Activated CD4-positive, alpha-beta T cell treated with anti-CD3 and anti-CD28 coated beads for 1 hour (primary cell): ENCODE measurements around the gene TMX4.
"Not testable (repeated sequence)": the region's sequence is repeated elsewhere in the genome, so short reads cannot be mapped to it uniquely, and the experiment has no call there.

Source experiments
- DNase-seq: peaks from one replicate; pipeline ENCODE4 v3.0.0-alpha.2; 2020

The TMX4 gene

GRCh38 chr20:7966176-7966575 lies 53.4 kb downstream of the TMX4 start:
- no peak for DNase-seq

DNA sequence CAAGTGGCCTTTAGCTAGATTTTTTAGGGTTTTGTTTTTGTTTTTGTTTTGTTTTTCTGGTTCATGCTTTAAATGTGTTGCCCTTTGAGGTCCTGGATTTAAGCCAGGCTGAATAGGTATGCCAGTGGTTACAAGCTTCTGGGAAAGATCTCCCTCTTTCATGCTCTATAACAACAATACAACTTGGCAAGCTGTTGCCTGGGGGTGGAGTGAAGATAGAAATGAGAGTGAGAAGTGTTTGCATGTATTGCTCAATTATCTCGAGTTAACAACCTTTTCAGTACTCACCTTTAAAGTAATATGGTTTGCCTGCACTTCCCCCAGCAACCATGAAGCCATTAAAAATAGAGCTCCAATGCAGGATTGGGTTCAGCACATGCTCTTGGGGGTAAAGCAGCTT lies 60.1 kb downstream of the TMX4 start:
- no peak for DNase-seq

DNA sequence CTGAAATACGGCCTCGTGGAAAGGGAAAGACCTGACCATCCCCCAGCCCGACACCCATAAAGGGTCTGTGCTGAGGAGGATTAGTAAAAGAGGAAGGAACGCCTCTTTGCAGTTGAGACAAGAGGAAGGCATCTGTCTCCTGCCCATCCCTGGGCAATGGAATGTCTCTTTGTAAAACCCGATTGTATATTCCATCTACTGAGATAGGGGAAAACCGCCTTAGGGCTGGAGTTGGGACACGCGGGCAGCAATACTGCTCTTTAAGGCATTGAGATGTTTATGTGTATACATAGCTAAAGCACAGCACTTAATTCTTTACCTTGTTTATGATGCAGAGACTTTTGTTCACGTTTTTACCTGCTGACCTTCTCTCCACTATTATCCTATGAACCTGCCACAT lies 63.0 kb downstream of the TMX4 start:
- not testable (repeated sequence) for DNase-seq

- DNase-seq: no peak
These were observed 69.2 kb downstream of the TMX4 start for GRCh38 chr20:7950387-7950786.

GRCh38 chr20:7943891-7944290 lies 75.7 kb downstream of the TMX4 start:
- DNase-seq: no peak

DNA sequence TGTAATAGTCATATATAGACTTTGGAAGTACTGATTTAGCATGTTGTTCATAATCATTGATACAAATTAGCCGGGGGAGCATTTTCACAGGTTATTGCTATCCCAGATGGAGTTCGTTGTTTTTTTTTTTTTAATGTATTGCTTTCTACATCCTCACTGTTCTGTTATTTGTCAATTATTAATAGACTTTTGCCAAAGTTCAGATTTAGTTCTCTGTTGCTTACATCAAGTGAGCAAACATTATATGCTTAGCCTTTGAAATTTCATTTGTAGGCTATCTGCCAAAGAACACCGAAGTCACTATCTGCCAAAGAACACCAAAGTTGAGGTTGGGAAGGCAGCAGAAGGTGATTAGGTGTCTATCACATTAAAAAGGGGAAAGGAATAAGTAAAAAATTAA lies 79.2 kb downstream of the TMX4 start, which contains the start of gene HAO1:
TSS of gene HAO1 (minus strand) at position 118 of the 400 bp plus-strand sequence. CDS start at position 82, 36 bp downstream.
- no peak for DNase-seq

- DNase-seq: no peak
These were observed 79.9 kb downstream of the TMX4 start for GRCh38 chr20:7939663-7940062.

DNA sequence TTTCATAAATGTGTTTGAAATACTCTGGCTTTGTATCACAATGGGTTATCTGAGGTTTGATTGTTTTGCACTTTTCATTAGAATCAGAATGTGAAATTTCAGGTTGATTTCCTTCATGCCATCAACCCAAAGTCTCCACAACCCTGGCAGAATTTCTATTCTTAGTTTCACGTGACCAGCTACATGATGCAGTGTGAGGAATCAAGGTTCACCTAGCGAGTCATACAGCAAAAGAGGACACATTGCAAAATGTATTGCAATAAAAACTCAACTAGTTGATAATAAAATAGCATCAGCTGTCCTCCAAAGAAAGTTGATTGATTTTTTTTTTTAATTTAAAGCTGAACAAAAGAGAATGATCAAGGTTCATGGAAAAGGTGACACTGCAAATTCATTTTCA lies 81.5 kb downstream of the TMX4 start:
- no peak for DNase-seq

DNA sequence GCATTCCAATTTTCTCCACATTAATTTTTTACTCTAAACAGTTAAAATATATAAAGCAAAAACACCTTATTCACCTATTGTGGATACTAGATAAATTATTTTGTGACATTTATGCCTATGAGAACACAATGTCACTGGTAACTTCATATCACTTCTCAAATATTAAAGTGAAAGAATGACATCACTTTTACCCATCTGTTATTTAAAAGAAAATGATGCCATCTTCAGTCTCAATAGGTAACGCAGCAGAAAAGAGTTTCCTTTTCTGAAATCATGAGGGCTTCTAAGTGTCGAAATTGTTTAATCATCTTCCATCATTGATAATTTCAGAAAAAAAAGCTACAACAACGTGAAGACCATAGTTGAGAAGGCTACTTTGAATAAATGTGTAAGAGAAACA lies 82.2 kb downstream of the TMX4 start:
- DNase-seq: no peak

DNA sequence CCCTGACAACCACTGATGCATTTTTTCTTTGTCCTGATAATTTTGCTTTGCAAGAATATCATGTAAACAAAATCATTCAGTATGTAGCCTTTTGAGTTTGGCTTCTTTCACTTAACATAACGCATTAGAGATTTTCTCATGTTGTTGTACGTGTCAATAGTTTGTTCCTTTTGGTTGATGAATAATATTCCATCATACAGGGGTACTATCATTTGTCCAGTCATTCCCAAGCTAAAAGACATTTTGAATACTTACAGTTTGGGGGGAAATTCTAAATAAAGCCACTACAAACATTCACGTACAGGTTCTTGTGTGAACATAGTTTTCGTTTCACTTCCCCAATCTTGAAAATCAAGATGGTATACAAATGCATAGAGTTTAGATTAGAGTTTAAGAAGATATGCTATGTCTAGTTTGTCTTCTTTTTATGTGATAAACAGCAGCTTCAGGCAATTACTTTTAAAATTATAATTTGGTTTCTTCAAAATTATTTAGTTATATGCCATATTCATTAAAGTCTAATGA lies 84.5 kb downstream of the TMX4 start:
- DNase-seq: no peak

- DNase-seq: no peak
These were observed 86.2 kb downstream of the TMX4 start for GRCh38 chr20:7933346-7933745.

DNA sequence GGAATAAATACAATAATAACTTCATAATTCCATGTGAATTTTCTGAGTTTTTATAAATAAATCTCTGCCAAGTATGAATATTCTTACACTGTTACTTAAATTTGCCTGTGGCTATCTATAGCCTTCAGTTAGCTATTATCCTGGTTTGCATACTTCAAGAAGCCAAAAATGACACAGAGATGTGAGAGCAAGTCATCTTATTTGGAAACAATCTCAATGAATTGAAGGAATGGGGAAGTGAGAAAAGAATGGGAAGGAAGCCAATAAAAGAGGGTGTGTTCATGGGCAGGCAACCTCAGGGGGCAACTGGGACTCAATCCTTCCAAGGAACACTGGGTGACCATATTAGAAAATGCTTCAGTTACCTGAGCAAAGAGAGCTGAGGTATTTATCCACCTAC lies 89.2 kb downstream of the TMX4 start:
- no peak for DNase-seq
